H1 (cell line): ENCODE measurements around the gene LRRTM4.

ENCODE experiments used
- BCL11A ChIP-seq, 2 experiments: IDR thresholded peaks; one replicate each; pipeline ENCODE4 v1.6.1; 2011; ENCODE audit warnings: low read depth in 2 of 2, low read length in 2 of 2, mild to moderate bottlenecking in 2 of 2
- CTCF ChIP-seq, 3 experiments: IDR thresholded peaks; 1 replicate in 2 of 3; 2 replicates in 1 of 3; pipeline versions ENCODE4 v1.5.1 to v1.6.1; 2011; ENCODE audit warnings: low read length in 3 of 3, mild to moderate bottlenecking in 3 of 3, inconsistent platforms in 2 of 3, low read depth in 1 of 3, moderate library complexity in 1 of 3; ENCODE audit not compliant: insufficient read depth in 1 of 3; ENCODE audit errors: control extremely low read depth in 1 of 3
- EP300 ChIP-seq, 2 experiments: IDR thresholded peaks; 1 replicate in 1 of 2; 2 replicates in 1 of 2; pipeline ENCODE4 v1.6.1; 2011 to 2012; ENCODE audit warnings: low read depth in 2 of 2, low read length in 2 of 2, mild to moderate bottlenecking in 2 of 2, borderline replicate concordance in 1 of 2, inconsistent platforms in 1 of 2, moderate library complexity in 1 of 2

GRCh38 chr2:76813084-76813483 is 709.1 kb downstream of the LRRTM4 start:
- TF ChIP-seq EP300 (IDR thresholded peaks at IDR 0.05; ENCODE audit: borderline replicate concordance in 1 of 2, low read depth in 2 of 2, low read length in 2 of 2) (no peak), BCL11A (IDR thresholded peaks at IDR 0.05; ENCODE audit: low read depth in 2 of 2, low read length in 2 of 2) (no peak), CTCF (IDR thresholded peaks at IDR 0.05; ENCODE audit: control extremely low read depth in 1 of 3, insufficient read depth in 1 of 3, low read depth in 1 of 3, low read length in 3 of 3) (no peak)
